Glomerular endothelial cell (primary cell): ENCODE measurements around the gene TPRX1. TPM values are rescaled to one million over a fixed set of nuclear protein-coding genes. Genes with fewer than 3 reads are reported as not detected.
"Not testable (repeated sequence)": the region's sequence is repeated elsewhere in the genome, so short reads cannot be mapped to it uniquely, and the experiment has no call there.

Experiments used
- DNase-seq: peaks from one replicate; pipeline ENCODE4 v3.0.0-alpha.2; 2011; ENCODE audit warnings: low read depth, low spot score; ENCODE audit errors: extremely low read depth
- total RNA-seq: library from RNA; depleted of rRNA; stranded (reverse); fragments of >200 nt; gene quantifications from 2 replicates; pipeline ENCODE4 v1.2.3, GENCODE V29; 2015

Gene TPRX1
- not detected in 2 replicates for total RNA-seq

DNA sequence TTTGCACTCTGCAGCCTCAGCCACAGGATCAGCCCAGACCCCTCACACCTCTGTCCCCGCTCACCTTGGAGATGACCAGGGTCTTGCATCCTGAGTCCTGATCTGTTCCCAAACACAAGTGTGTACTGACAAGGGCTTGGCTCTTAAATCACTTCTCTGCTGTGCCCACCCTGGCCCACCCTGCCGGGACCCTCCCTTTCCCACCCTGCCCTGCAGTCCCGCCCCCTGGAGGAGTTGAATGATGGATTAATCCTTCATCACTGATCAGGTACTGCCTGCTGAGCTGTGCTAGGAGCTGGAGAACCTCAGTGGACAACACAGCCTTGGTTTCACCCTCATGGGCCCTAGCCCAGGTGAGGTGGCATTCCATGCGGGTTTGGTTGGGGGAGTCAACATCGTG is at the start of gene TPRX1:
Gene TPRX1 (minus strand): TSS at position 101 of the 400 bp plus-strand sequence. CDS start 12 bp downstream, at position 89.
- DNase-seq: not testable (repeated sequence)

DNA sequence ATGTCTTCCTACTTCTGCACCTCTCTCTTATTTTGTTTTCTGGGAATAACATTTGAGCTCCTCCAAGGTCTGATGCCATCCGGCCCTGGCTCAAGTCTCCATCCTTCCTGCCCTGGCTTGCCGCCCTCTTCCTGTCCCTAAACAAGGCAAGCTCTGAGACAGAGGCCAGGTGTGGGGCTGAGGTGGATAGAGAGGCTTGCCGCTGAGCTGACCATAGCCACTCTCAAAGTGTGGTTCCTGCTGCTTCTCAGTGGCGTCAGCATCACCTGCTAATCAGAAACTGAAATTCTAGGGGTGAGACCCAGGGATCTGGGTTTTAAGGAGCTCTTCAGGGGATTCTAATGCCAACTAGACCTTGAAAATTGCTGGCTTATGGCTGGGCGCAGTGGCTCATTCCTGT is 48.7 kb upstream of the TPRX1 start:
- DNase-seq: no peak

DNA sequence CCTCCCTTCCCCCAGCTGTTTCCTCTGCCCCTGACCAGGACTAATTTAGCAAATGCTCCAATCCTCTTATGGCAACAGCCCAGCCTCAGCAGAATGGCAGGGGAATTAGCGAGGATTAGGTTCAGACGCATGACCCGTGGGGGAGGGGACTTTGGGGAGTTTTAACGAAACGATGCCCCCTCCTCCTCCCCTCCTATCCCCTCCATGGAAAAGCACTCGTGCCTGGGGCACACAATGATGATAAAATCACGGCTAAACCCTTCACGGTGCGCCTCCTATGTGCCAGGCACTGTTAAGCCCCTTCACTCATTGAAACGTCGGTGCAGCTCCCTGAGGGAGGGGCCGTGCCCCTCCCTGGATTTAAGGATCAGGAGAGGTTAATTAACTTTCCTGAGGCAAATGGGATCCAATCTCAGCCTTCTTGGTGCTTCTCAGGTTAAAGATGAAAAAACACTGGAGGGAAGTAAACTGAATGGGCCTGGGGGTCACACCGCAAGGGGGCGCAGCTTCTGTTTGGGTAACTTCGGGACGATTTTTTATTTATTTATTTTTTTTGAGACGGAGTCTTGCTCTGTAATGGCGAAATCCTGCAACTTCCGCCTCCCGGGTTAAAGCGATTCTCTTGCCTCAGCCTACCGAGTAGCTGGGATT is 44.6 kb upstream of the TPRX1 start:
- DNase-seq: no peak

DNA sequence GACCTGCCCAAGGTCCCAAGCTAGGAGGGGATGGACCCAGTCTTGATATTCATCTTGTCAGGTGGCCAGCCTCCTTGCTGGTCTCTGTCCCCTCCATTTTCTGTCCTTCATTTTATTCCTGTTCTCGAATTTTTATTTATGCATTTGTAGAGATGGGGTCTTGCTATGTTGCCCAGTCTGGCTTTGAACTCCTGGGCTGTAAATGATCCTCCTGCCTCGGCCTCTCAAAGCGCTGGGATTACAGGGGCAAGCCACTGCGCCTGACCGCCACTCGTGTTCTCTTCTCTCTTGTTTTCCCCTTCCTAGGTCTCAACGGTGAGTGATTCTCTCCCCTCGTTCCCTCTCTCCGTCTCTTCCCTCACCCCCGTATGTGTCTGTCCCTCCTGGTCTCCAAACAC is 44.1 kb upstream of the TPRX1 start:
- DNase-seq: no peak

- no peak for DNase-seq
Observed at GRCh38 chr19:47842941-47843340, 38.6 kb upstream of the TPRX1 start.

DNA sequence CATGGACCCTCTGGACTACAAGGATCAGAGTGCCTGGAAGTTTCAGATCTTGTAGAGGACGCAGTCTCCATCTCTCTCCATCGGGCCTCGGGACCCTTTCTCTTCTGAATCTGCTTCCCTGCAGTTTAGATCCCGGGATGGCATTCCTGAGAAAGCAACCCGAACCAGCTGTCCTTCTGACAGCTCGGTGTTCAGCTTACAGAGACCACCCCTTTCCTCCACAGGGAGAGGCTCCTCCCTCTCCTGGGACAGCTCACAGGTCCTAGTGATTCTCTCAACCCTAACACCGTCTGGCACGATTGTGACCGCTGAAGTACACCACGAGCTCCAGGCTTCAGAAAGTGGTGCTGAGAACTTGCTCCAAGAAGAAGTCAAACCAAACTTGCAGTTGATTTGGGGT is 35.6 kb upstream of the TPRX1 start:
- no peak for DNase-seq

DNA sequence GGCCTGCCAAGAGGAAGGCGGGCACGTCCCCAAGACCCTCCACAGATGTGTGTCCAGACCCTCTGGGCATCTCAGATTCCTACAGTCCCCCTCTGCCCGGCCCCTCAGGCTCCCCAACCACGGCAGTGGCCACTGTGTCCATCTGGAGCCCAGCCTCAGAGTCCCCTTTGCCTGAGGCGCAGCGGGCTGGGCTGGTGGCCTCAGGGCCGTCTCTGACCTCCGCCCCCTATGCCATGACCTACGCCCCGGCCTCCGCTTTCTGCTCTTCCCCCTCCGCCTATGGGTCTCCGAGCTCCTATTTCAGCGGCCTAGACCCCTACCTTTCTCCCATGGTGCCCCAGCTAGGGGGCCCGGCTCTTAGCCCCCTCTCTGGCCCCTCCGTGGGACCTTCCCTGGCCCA is 35.1 kb upstream of the TPRX1 start:
- no peak for DNase-seq

GRCh38 chr19:47836038-47836437 is 31.7 kb upstream of the TPRX1 start:
- no peak for DNase-seq

DNA sequence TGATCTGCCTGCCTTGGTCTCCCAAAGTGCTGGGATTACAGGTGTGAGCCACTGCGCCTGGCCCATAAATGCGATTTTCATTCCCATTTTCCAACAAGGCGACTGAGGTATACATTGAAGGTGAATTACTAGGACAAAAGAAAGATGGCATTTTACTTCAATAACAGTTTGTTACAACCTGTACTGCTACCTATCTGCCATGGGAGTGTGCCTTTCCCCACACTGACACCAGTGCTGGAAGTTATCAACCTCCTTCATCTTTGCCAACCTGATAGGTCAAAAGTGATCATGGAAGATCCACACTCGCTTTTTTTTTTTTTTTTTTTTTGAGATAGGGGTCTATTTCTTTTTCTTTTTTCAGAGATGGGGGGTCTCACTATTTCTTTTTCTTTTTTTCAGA is 28.4 kb upstream of the TPRX1 start:
- DNase-seq: no peak

- no peak for DNase-seq
Observed at GRCh38 chr19:47826800-47827199, 22.4 kb upstream of the TPRX1 start.

DNA sequence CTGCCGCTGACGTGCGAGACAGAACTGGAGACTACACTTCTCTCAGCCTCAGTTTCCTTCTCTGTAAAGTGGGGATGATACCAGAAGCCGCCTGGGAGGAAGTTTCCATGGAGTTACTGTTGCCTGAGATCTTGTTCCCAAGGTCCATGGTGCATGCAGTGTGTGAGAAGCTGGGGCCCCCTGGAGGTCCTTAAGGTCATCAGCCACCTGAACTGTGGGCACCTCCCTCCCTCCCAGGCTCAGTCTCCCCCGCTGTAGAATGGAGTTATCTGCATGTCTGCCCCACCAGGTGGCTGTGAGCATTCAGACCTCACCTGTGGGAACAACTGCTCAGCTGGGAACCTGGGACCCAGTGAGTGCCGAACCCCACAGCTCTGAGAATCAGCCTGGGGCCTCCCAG is 20.0 kb upstream of the TPRX1 start:
- DNase-seq: no peak

GRCh38 chr19:47821460-47822020 is 17.2 kb upstream of the TPRX1 start, which contains the start of gene CRX:
Gene CRX (plus strand): TSS chr19:47821937. CDS start chr19:47834444, 12,507 bp downstream.
- DNase-seq: no peak

DNA sequence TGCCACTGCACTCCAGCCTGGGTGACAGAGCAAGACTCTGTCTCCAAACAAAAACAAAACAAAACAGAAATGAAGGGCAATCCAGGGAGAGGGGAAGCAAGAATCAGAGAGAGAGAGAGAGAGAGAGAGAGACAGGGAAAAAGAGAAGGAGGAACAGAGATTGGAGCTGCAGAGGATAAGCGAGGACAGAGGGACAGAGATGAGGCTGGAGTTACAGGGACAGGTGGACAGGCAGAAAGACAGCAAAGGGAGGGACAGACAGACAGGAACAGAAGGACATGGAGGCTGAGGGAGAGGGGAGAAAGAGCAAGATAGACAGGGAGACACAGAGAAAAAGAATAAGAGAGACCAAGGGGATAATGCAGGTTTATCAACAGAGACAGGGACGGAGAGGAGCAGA is 16.1 kb upstream of the TPRX1 start:
- no peak for DNase-seq

DNA sequence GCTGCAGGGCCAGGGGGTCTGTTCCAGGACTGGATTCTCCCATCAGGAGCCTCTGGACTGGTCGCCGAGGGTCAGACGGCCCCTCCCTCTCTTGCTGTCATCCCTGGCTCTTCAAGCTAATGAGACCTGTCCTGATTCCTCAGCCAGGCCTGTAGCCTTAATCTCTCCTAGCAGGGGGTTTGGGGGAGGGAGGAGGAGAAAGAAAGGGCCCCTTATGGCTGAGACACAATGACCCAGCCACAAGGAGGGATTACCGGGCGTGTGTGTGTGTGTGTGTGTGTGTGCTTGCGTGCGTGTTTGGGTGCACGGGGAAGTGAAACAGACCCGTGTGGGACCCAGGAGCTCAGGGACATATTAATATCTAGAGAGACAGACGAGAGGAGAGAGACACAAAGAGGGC is 15.5 kb upstream of the TPRX1 start:
- no peak for DNase-seq

DNA sequence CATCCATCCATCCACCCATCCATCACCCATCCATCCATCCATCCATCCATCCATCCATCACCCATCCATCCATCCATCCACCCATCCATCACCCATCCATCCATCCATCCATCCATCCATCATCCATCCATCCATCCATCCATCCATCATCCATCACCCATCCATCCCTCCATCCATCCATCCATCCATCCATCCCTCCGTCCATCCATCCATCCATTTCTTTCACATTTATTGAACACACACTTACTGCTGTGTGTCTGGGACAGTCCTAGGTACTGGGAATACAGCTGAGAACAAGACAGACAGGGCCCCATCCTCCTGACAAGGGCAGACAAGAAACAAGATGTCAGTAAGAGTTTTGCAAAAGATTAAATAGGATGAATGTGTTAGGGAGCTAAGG is 13.9 kb upstream of the TPRX1 start:
- not testable (repeated sequence) for DNase-seq

GRCh38 chr19:47816270-47816669 is 11.9 kb upstream of the TPRX1 start:
- not testable (repeated sequence) for DNase-seq

- DNase-seq: no peak
Observed at GRCh38 chr19:47813995-47814328, 9.6 kb upstream of the TPRX1 start.

- no peak for DNase-seq
Observed at GRCh38 chr19:47813304-47813994, 9.1 kb upstream of the TPRX1 start.

DNA sequence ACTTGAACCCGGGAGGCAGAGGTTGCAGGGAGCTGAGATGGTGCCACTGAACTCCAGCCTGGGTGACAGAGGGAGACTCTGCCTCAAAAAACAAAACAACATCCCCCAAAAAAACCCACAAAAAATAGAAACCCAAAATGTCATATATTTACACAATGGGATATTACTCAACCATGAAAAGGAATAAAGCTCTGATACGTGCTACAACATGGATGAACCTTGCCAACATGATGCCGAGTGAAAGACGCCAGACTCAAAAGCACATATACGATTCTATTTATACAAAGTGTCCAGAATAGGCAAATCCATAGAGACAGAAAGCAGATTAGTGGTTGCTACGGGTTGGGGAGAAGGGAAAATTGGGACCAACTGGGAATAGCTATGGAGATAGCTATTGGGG is 2.1 kb upstream of the TPRX1 start:
- DNase-seq: no peak

DNA sequence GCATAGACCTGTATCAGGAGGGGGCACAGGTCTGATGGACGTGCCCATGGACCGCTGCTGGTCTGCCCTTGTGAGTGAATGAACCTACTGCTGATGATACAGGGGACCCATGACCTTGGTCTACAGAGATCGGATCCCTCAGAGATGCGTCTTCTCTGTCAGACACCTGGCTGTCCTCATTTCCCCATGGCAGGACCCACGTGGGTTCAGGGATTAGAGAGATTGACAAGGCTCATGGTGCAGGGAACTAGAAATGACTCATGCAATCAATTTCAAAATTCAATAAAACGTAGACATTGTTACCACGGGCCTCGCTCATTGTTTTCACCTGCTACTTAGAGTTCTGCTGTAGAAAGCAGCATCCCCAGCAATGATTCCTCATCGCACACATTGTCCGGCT is 962 bp upstream of the TPRX1 start:
- DNase-seq: no peak

DNA sequence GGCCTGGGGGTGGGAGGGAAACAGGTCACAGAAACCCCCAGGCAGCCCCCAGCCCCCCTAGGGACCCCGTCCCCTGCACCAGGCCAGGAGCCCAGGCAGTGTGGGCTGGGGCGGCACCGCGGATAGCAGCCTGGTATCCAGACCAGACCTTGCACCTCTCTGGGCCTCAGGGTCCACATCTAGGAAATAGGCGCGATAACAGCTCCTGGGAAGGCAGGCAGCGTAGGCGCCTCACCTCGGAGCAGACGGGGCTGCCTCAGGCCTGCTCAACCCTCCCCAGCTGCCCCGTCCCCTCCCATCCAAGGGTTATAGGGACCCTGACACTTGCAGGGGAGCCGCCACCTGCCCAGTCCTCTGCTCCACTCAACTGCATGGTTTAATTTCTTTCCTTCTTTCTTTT is 680 bp downstream of the TPRX1 start:
- DNase-seq: not testable (repeated sequence)

DNA sequence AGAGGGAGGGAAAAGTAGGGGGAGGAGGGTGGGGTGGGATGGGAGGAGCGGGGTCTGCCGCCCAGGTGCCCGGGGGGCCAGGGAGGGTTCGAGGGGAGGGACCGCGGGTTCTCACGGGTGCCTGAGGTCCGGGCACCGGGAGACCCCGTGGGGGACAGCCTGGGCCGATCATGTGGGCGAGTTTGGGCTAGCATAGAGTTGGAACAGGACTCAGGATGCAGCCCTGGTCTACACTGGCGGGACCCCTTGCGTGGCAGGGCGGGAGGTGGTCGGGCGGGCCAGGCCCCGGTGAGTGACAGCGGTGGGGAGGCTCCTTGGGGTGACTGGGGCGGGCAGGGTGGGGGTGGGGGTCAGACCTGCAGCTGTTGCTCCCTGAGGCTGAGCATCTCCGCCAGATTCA is 1.2 kb downstream of the TPRX1 start:
- not testable (repeated sequence) for DNase-seq
